Frontal cortex (tissue), 4 donors: ENCODE measurements around the gene FXYD7. TPM values are rescaled to one million over a fixed set of nuclear protein-coding genes. Genes with fewer than 3 reads are reported as not detected.
"Not testable (repeated sequence)": the region's sequence is repeated elsewhere in the genome, so short reads cannot be mapped to it uniquely, and the experiment has no call there.

Experiments
- DNase-seq, 2 donors: peaks; one replicate each; pipeline ENCODE4 v3.0.0; 2012; ENCODE audit warnings: low spot score in 2 of 2
- FAIRE-seq: peaks from 2 replicates; lab custom pipeline; 2012; peaks lifted over from hg19 to GRCh38; lab: Jason Lieb, UNC
- total RNA-seq: library from RNA; depleted of rRNA; stranded (reverse); fragments of >200 nt; gene quantifications from one replicate; pipeline ENCODE4 v1.2.3, GENCODE V29; 2014
- donor health status: control.
- donor health status: control.
- donor health status: control.

Gene FXYD7
- total RNA-seq, 1 donor from 2014 or later, result 10.6 TPM

GRCh38 chr19:35141837-35142605 lies 1.0 kb upstream of the FXYD7 start:
- DNase-seq (no peak), FAIRE-seq (no peak)

DNA sequence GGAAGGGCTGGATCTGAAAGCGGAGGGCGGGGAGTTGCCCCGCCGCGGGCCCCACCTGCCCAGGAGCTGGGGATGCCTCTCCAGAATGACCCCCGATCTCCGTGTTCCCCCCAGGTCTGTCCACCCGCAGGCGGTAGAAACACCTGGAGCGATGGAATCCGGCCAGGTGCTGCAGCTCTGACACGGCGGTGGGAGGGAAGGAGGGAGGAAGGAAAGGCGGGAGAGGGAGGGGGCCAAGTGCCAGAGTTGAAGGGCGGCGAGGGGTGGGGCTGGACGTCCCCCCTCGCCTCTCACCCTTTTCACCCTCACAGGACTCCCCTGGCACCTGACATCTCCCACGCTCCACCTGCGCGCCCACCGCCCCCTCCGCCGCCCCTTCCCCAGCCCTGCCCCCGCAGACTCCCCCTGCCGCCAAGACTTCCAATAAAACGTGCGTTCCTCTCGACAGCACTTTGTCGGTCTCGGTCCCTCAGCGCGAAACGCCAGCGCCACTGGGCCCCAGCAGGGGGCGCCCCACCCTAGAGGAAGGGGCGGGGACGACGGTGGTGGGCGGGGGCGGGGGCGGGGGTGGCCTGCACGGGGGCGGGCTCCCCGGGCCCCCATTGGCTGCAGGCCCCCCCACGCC lies 337 bp upstream of the FXYD7 start:
- FAIRE-seq, result no peak

GRCh38 chr19:35143818-35144217 lies 763 bp downstream of the FXYD7 start:
- DNase-seq (no peak), FAIRE-seq (no peak)

More for the DNA sequence above, 337 bp upstream of the FXYD7 start:
- peak; percentile 77 to 80 for DNase-seq

DNA sequence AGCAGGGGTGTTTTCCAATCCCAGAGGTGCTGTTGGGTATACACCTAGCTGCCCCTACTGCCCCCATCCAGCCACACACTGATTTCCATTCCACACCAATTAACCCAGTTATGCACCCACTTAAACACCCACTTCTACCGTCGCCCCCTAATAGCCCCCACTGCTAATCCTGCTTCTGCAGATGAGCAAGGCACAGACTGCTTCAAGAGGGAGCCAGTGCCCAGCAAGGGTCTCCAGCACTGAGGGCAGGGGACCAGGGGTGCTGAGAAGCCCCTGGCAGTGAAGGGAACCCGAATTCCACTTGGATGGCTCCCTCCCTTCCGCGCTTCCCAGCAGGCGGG lies 1.2 kb downstream of the FXYD7 start:
- no peak for DNase-seq
- FAIRE-seq, result no peak

GRCh38 chr19:35144600-35145436 lies 1.8 kb downstream of the FXYD7 start:
- no peak for FAIRE-seq

DNA sequence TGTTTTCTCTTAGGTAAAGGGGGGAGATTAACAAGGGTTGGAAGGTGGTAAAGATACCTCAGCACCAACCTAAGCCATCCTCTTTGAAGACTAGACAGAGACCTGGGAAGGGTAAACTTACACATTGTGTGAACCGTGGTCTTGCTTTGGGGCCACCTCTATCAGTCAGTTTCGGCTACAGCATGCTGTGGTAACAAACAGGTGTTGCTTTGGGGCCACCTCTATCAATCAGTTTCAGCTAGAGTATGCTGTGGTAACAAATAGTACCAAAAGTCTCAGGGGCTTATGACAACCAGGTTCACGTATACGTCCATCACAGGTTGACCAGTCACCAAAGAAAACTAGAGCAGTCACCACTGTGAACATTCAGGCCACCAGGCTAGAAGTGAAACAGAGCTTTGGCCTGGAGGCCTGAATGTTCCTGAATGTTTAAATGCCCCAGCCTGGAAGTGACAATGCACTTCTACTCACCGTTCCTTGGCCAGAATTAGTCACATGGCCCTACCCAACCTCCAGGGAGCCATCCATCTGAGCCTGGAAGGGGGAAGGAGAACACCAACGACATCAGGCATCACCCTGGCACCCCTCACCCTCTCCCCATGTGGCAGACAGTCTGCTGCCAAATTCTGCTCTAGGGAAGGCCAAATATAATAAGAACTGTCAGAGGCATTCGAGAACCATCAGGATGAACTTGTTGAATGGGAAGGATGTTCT lies 3.8 kb downstream of the FXYD7 start:
- DNase-seq (no peak), FAIRE-seq (no peak)

More at GRCh38 chr19:35144600-35145436, 1.8 kb downstream of the FXYD7 start:
- DNase-seq, result peak in 1 of 2 donors; percentile 12

DNA sequence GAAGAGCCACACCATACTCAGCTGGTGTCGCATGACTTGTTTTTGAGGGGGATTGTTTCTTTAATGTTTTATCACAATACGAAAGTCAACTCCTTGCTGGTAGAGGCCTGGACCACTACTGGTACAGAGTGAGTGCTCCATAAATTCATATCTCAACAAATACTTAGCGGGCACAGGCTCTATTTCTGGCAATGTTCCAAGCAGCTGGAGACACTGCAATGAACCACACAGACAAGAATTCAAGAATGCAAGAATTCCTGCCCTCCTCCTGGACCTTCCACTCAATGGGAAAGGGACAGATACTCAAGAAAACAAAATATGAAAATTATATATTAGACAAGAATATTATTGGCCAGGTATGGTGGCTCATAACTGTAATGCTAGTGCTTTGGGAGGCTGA lies 6.4 kb downstream of the FXYD7 start:
- FAIRE-seq (no peak), DNase-seq (no peak)

DNA sequence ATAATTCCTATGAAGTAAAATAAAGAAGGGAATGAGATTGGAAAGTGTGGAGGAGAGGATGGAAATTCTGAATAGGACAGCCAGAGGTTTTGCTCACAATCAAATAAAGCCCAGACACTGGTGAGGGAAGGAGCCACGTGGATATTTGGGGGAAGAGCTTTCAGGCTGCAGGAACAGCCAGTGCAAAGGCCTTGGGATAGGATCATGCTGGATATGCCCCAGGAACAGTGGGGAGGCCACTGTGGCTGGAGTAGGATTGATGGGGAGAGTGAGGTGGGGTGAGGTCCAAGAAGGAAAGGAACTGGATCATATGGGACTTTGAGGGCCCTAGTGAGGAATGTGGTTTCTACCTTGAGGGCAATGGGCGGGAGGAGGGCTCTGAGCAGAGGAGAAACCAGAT lies 7.4 kb downstream of the FXYD7 start:
- FAIRE-seq, result no peak
- DNase-seq, result no peak

GRCh38 chr19:35151273-35152065 lies 8.4 kb downstream of the FXYD7 start:
- peak in 1 of 2 donors; percentile 10 for DNase-seq
- FAIRE-seq, result no peak

- FAIRE-seq, DNase-seq: not testable (repeated sequence)
These were observed 10.1 kb downstream of the FXYD7 start for GRCh38 chr19:35153129-35153522.

DNA sequence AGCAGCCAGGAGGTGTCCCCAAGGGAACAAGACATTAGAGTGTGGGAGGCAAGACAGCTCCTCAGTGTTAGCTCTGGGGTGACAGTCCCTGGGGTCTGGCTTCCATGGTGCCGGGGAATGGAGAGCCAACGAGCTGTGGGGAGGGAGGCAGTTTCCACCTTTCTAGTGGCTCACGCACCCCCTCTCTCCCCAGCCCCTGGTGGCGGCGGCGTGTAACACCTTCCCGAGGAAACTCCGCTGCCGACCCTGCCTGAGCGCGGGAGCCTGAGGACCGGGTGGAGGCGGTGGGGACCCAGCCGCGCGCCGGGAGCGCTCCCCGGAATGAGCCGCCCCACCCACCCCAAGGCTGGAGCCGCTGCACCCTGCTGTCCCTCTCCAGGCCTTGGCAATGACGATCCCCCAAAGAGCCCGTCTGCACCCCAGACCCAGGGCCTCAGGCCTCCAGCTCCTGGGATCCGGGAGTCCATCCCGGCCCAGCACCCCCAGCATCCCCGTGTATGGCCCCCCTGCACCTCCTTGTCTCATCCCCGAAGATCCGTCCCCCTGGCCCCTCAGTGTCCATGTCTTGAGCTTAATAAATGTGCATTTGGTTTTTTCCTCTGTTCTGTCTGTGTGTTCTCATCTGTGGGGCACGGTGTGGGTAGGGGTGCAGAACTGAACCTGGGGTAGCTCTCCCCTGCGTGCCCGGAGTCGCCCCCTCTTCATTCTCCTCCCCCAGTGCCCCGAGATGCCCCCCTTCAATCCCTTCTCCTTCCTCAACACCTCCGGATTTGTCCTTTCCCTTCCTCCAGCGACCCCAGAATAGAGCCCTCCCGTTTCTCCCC lies 10.9 kb downstream of the FXYD7 start:
- FAIRE-seq (no peak), DNase-seq (no peak)

DNA sequence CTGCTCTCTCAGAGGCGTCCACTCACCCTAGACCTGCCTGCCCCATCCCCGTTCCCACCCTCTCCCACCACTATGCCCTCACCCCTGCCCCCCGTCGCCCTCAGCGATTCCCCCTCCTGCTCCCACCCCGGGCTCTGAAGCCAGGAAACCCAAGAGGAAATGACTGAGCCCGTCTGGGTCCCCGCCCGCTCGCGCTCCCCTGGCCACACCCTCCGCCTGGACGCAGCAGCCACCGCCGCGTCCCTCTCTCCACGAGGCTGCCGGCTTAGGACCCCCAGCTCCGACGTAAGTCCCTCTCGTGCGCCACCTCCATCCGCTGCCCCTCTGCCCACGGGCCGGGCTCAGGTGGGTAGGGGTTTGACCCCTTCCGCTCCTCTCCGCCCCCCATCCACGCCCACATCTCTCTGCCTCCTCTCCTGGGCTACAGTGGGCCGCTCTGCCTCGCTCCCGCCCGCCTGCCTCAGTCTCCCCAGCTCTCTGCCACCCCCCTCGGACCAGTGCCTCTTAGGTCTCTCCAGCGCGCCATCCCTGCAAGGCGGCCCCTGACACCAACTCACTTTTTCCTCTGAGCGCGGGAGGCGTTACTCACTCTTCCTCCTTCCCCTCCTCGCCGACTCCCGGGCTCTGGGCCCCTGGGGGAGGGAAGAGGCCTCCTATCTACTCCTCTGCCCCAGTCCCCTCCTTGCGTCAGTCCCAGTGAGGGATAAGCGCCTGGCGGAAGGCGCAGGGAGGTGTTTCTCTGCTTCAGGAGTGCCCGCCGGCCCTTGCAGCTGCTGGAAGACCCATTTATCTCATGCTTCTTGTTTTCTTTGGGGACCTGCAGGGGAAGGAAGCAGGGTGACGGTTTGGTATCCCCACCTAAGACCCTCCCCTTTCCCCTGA lies 11.7 kb downstream of the FXYD7 start, which contains the start of gene FXYD5:
Gene FXYD5, plus strand, starts transcription at position 211 of the 882 bp plus-strand sequence. CDS start 816 bp downstream, outside the sequence.
- FAIRE-seq (no peak), DNase-seq (peak in 1 of 2 donors; percentile 37)

DNA sequence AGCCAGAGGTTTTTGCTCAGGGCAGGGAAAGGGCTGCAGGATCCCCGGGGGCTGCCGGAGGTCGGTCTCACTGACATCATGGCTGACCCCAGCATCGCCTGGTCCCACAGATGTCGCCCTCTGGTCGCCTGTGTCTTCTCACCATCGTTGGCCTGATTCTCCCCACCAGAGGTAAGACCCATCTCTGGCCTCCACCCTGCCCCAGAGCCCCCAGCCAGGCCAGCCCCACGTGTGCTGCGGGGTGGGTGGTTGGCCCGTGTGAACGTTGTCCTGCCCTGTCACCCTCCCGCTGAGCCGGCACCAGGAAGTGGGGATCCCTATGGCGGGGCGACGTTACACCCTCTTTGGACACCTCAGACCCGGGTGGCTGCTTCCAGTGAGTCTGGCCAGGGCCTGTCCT lies 12.4 kb downstream of the FXYD7 start:
- DNase-seq, result peak in 1 of 2 donors; percentile 12

GRCh38 chr19:35155981-35156672 lies 13.1 kb downstream of the FXYD7 start:
- FAIRE-seq (no peak), DNase-seq (no peak)

More for the DNA sequence above, 12.4 kb downstream of the FXYD7 start:
- FAIRE-seq, result no peak

DNA sequence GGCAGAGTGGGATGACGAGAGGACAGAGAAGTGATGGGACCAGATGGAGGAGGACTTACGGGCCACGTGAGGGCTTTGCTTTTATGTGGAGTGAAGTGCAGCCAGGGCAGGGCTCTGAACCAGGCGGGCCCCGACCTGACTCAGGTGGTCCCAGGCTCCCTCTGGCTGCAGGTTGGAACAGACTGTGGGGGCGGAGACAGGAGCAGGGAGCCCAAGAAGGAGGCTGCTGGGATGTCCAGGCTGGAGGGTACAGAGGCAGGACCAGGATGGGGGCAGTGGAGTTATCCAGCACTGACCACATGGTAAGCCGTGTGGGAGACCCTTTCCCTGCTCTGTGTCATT lies 13.6 kb downstream of the FXYD7 start:
- DNase-seq (no peak), FAIRE-seq (no peak)

DNA sequence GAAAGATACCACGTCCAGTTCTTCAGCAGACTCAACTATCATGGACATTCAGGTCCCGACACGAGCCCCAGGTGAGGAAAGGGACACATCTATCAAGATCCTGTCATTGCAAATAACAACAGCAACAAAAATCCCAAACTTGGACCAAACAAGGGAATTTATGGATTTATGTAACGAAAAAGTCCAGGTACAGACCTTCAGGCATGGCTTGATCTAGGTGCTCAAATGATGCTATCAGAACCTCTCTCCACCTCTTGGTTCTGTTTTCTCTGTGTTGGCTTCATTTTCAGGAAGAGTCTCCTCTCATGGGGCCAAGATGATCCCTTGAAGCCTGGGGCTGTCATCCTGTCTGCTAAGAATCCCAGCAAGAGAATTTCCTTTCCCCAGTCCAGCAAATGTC lies 14.4 kb downstream of the FXYD7 start:
- no peak for DNase-seq
- FAIRE-seq, result no peak

GRCh38 chr19:35159606-35160005 lies 16.6 kb downstream of the FXYD7 start:
- no peak for FAIRE-seq

More at GRCh38 chr19:35159606-35160005, 16.6 kb downstream of the FXYD7 start:
- no peak for DNase-seq
